IPS-20b (cell line): Measurements from ENCODE around the gene ESPNL.

Experiments
- H3K27ac ChIP-seq: one replicate; pipeline ENCODE4 v1.5.1; 2013; ENCODE audit warnings: low read length
- H3K27me3 ChIP-seq: 2 replicates; pipeline ENCODE4 v1.6.1; 2013; ENCODE audit warnings: mild to moderate bottlenecking, low read length, inconsistent platforms; ENCODE audit not compliant: insufficient read depth
- H3K36me3 ChIP-seq: 2 replicates; pipeline ENCODE4 v1.6.1; 2013; ENCODE audit warnings: low read depth, mild to moderate bottlenecking, inconsistent platforms, low read length, moderate library complexity; ENCODE audit not compliant: insufficient read depth
- H3K4me1 ChIP-seq: 2 replicates; pipeline ENCODE4 v1.6.1; 2013; ENCODE audit warnings: mild to moderate bottlenecking, control low read depth, inconsistent platforms, low read length, moderate library complexity; ENCODE audit not compliant: insufficient read depth
- H3K4me3 ChIP-seq: 2 replicates; pipeline ENCODE4 v1.5.1; 2013; ENCODE audit warnings: mild to moderate bottlenecking, low read length, inconsistent platforms
- H3K9ac ChIP-seq: 2 replicates; pipeline ENCODE4 v1.6.1; 2013; ENCODE audit warnings: low read depth, mild to moderate bottlenecking, inconsistent platforms, low read length, moderate library complexity
- H3K9me3 ChIP-seq: 2 replicates; pipeline ENCODE4 v1.6.1; 2013; ENCODE audit warnings: mild to moderate bottlenecking, low read depth, low read length, inconsistent platforms; ENCODE audit not compliant: insufficient read depth

ESPNL gene

GRCh38 chr2:238155051-238155760 lies 55.1 kb downstream of the ESPNL start:
- H3K27ac ChIP-seq, result no peak overlapping the region
- H3K27me3 ChIP-seq, result peaks cover 32% of the 10 kb centered on the region
- H3K9me3 ChIP-seq, result no peaks in the 10 kb centered on the region
- H3K4me3 ChIP-seq, result no peak overlapping the region
- H3K9ac ChIP-seq, result no peak overlapping the region
- H3K36me3 ChIP-seq, result no peaks in the 10 kb centered on the region
- peaks cover 3% of the 10 kb centered on the region; the same call in 1 of the 2 replicates for H3K4me1 ChIP-seq

GRCh38 chr2:238155761-238156694 lies 55.9 kb downstream of the ESPNL start:
- no peak overlapping the region for H3K9ac ChIP-seq
- H3K36me3 ChIP-seq, result no peaks in the 10 kb centered on the region
- H3K27me3 ChIP-seq, result peaks cover 40% of the 10 kb centered on the region
- no peak overlapping the region for H3K4me3 ChIP-seq
- H3K9me3 ChIP-seq, result no peaks in the 10 kb centered on the region
- peaks cover 3% of the 10 kb centered on the region; the same call in 1 of the 2 replicates for H3K4me1 ChIP-seq
- no peak overlapping the region for H3K27ac ChIP-seq

- H3K27me3 ChIP-seq, result peaks cover 56% of the 10 kb centered on the region
- H3K27ac ChIP-seq, result no peak overlapping the region
- H3K9ac ChIP-seq, result no peak overlapping the region
- no peaks in the 10 kb centered on the region for H3K36me3 ChIP-seq
- H3K4me3 ChIP-seq, result peak overlapping the region; percentile 71; the same call in 1 of the 2 replicates
- peaks cover 3% of the 10 kb centered on the region; the same call in 1 of the 2 replicates for H3K4me1 ChIP-seq
- no peaks in the 10 kb centered on the region for H3K9me3 ChIP-seq
These were observed 57.4 kb downstream of the ESPNL start for GRCh38 chr2:238157506-238158017.

GRCh38 chr2:238158018-238158508 lies 57.9 kb downstream of the ESPNL start:
- H3K27me3 ChIP-seq, result peaks cover 61% of the 10 kb centered on the region
- H3K9me3 ChIP-seq, result no peaks in the 10 kb centered on the region
- peak overlapping the region; percentile 71; the same call in 1 of the 2 replicates for H3K4me3 ChIP-seq
- H3K4me1 ChIP-seq, result peaks cover 3% of the 10 kb centered on the region; the same call in 1 of the 2 replicates
- H3K36me3 ChIP-seq, result no peaks in the 10 kb centered on the region
- no peak overlapping the region for H3K27ac ChIP-seq
- H3K9ac ChIP-seq, result no peak overlapping the region; the same call in 1 of the 2 replicates

GRCh38 chr2:238158509-238159070 lies 58.5 kb downstream of the ESPNL start, which contains the start of gene ERFE:
TSS of gene ERFE (plus strand) at chr2:238158970. CDS start at chr2:238159008, 38 bp downstream.
- peak within 1 kb of the TSS; percentile 71; the same call in 1 of the 2 replicates for H3K4me3 ChIP-seq
- peaks cover 66% of the 10 kb centered on the region for H3K27me3 ChIP-seq
- no peaks in the 10 kb centered on the region for H3K36me3 ChIP-seq
- H3K27ac ChIP-seq, result no peak within 1 kb of the TSS
- H3K9ac ChIP-seq, result no peak within 1 kb of the TSS; the same call in 1 of the 2 replicates
- peaks cover 3% of the 10 kb centered on the region; the same call in 1 of the 2 replicates for H3K4me1 ChIP-seq
- no peaks in the 10 kb centered on the region for H3K9me3 ChIP-seq

GRCh38 chr2:238159071-238159539 lies 59.0 kb downstream of the ESPNL start:
- Histone ChIP-seq H3K27ac (no peak overlapping the region), H3K27me3 (peaks cover 71% of the 10 kb centered on the region), H3K4me3 (peak overlapping the region; percentile 60; the same call in 1 of the 2 replicates), H3K9me3 (no peaks in the 10 kb centered on the region), H3K4me1 (peaks cover 3% of the 10 kb centered on the region; the same call in 1 of the 2 replicates), H3K36me3 (no peaks in the 10 kb centered on the region), H3K9ac (no peak overlapping the region)

GRCh38 chr2:238159661-238160205 lies 59.6 kb downstream of the ESPNL start:
- H3K36me3 ChIP-seq, result no peaks in the 10 kb centered on the region
- H3K27ac ChIP-seq, result no peak overlapping the region
- H3K27me3 ChIP-seq, result peaks cover 77% of the 10 kb centered on the region
- H3K4me1 ChIP-seq, result peaks cover 3% of the 10 kb centered on the region; the same call in 1 of the 2 replicates
- no peak overlapping the region for H3K9ac ChIP-seq
- H3K9me3 ChIP-seq, result no peaks in the 10 kb centered on the region
- peak overlapping the region; percentile 60; the same call in 1 of the 2 replicates for H3K4me3 ChIP-seq

- Histone ChIP-seq H3K36me3 (no peaks in the 10 kb centered on the region), H3K27me3 (peaks cover 85% of the 10 kb centered on the region), H3K9ac (no peak overlapping the region), H3K27ac (no peak overlapping the region), H3K4me3 (no peak overlapping the region), H3K9me3 (no peaks in the 10 kb centered on the region), H3K4me1 (peaks cover 3% of the 10 kb centered on the region; the same call in 1 of the 2 replicates)
These were observed 60.3 kb downstream of the ESPNL start for GRCh38 chr2:238160206-238161129.

GRCh38 chr2:238161291-238162051 lies 61.3 kb downstream of the ESPNL start:
- H3K27ac ChIP-seq, result no peak overlapping the region
- peaks cover 94% of the 10 kb centered on the region for H3K27me3 ChIP-seq
- peaks cover 3% of the 10 kb centered on the region; the same call in 1 of the 2 replicates for H3K4me1 ChIP-seq
- no peak overlapping the region for H3K9ac ChIP-seq
- no peak overlapping the region for H3K4me3 ChIP-seq
- H3K36me3 ChIP-seq, result no peaks in the 10 kb centered on the region
- no peaks in the 10 kb centered on the region for H3K9me3 ChIP-seq
